Mesenchymal stem cell (in vitro differentiated cells and primary cell): ENCODE data around the gene TNFAIP3.

Experiments
- DNase-seq: peaks from one replicate; pipeline ENCODE4 v3.0.0-alpha.2; 2013
- H2AFZ ChIP-seq: one replicate; pipeline ENCODE4 v1.6.1; 2013; ENCODE audit warnings: low read depth, mild to moderate bottlenecking, control low read depth, inconsistent platforms, low read length, moderate library complexity
- H2AK5ac ChIP-seq: 2 replicates; pipeline ENCODE4 v1.6.1; 2013; ENCODE audit warnings: low read length, moderate library complexity, mild to moderate bottlenecking, inconsistent platforms; ENCODE audit not compliant: severe bottlenecking
- H2BK120ac ChIP-seq: one replicate; pipeline ENCODE4 v1.6.1; 2013; ENCODE audit warnings: low read depth, mild to moderate bottlenecking, inconsistent platforms, low read length, moderate library complexity
- H2BK12ac ChIP-seq, 2 experiments: one replicate each; pipeline ENCODE4 v1.6.1; 2013; ENCODE audit warnings: inconsistent platforms in 2 of 2, low read length in 2 of 2, mild to moderate bottlenecking in 2 of 2, moderate library complexity in 2 of 2, control low read depth in 1 of 2
- H2BK15ac ChIP-seq: one replicate; pipeline ENCODE4 v1.6.1; 2013; ENCODE audit warnings: mild to moderate bottlenecking, low read depth, inconsistent platforms; ENCODE audit not compliant: poor library complexity, severe bottlenecking
- H2BK5ac ChIP-seq: 2 replicates; pipeline ENCODE4 v1.6.1; 2013; ENCODE audit warnings: low read depth, mild to moderate bottlenecking, low read length, control low read depth, inconsistent platforms; ENCODE audit not compliant: poor library complexity, severe bottlenecking
- H3K14ac ChIP-seq, 2 experiments: one replicate each; pipeline ENCODE4 v1.6.1; 2013; ENCODE audit warnings: inconsistent platforms in 2 of 2, low read length in 2 of 2, control low read depth in 1 of 2, mild to moderate bottlenecking in 1 of 2, moderate library complexity in 1 of 2
- H3K18ac ChIP-seq, 2 experiments: one replicate each; pipeline ENCODE4 v1.6.1; 2013; ENCODE audit warnings: inconsistent platforms in 2 of 2, low read length in 2 of 2, control low read depth in 1 of 2, low read depth in 1 of 2, mild to moderate bottlenecking in 1 of 2
- H3K23ac ChIP-seq, 2 experiments: one replicate each; pipeline ENCODE4 v1.6.1; 2013; ENCODE audit warnings: inconsistent platforms in 2 of 2, low read length in 2 of 2, mild to moderate bottlenecking in 2 of 2, moderate library complexity in 2 of 2, control low read depth in 1 of 2
- H3K27ac ChIP-seq: 2 replicates; pipeline ENCODE4 v1.5.1; 2013; ENCODE audit warnings: mild to moderate bottlenecking, moderate library complexity, low read length, control low read depth, inconsistent platforms; ENCODE audit not compliant: poor library complexity, severe bottlenecking
- H3K27me3 ChIP-seq, 2 experiments: 2 replicates each; pipeline versions ENCODE4 v1.6.1 to v1.7.0; 2013; ENCODE audit warnings: low read length in 2 of 2, mild to moderate bottlenecking in 2 of 2, moderate library complexity in 2 of 2, control low read depth in 1 of 2, inconsistent platforms in 1 of 2; ENCODE audit not compliant: control insufficient read depth in 1 of 2, insufficient read depth in 1 of 2
- H3K36me3 ChIP-seq, 2 experiments: 2 replicates each; pipeline versions ENCODE4 v1.6.1 to v1.7.0; 2013; ENCODE audit warnings: low read length in 2 of 2, control low read depth in 1 of 2, inconsistent platforms in 1 of 2, low read depth in 1 of 2, mild to moderate bottlenecking in 1 of 2; ENCODE audit not compliant: insufficient read depth in 2 of 2, control insufficient read depth in 1 of 2
- H3K4ac ChIP-seq, 2 experiments: one replicate each; pipeline ENCODE4 v1.6.1; 2013; ENCODE audit warnings: inconsistent platforms in 2 of 2, low read length in 2 of 2, mild to moderate bottlenecking in 2 of 2, moderate library complexity in 2 of 2, control low read depth in 1 of 2, low read depth in 1 of 2
- H3K4me1 ChIP-seq: 2 replicates; pipeline ENCODE4 v1.6.1; 2013; ENCODE audit warnings: low read depth, low read length, control low read depth; ENCODE audit not compliant: control insufficient read depth, insufficient read depth
- H3K4me2 ChIP-seq: 2 replicates; pipeline ENCODE4 v1.6.1; 2013; ENCODE audit warnings: low read length, mild to moderate bottlenecking, inconsistent platforms; ENCODE audit not compliant: poor library complexity, severe bottlenecking
- H3K4me3 ChIP-seq, 2 experiments: 2 replicates each; pipeline versions ENCODE4 v1.5.1 to v1.7.0; 2013; ENCODE audit warnings: low read length in 2 of 2, mild to moderate bottlenecking in 2 of 2, control low read depth in 1 of 2, low read depth in 1 of 2; ENCODE audit not compliant: insufficient read depth in 1 of 2
- H3K79me1 ChIP-seq: replicated peaks from 2 replicates; pipeline ENCODE4 v1.6.1; 2013; ENCODE audit warnings: mild to moderate bottlenecking, control low read depth, low read length, inconsistent platforms; ENCODE audit not compliant: poor library complexity, severe bottlenecking
- H3K9ac ChIP-seq: 2 replicates; pipeline ENCODE4 v1.7.0; 2013; ENCODE audit warnings: mild to moderate bottlenecking, low read length, moderate library complexity
- H3K9me3 ChIP-seq: 2 replicates; pipeline ENCODE4 v1.7.0; 2013; ENCODE audit warnings: mild to moderate bottlenecking, low read length; ENCODE audit not compliant: control insufficient read depth
- H4K8ac ChIP-seq: one replicate; pipeline ENCODE4 v1.6.1; 2013; ENCODE audit warnings: inconsistent platforms, mild to moderate bottlenecking, low read length, moderate library complexity
- H4K91ac ChIP-seq: one replicate; pipeline ENCODE4 v1.6.1; 2013; ENCODE audit warnings: mild to moderate bottlenecking, low read length, inconsistent platforms
- WGBS: methylation state at CpG from one replicate; pipeline ENCODE4 v1.1.7; 2013; ENCODE audit warnings: mixed read lengths; 5-methylcytosine and 5-hydroxymethylcytosine counted together

TNFAIP3 gene

GRCh38 chr6:137917551-137918325, 50.7 kb downstream of the TNFAIP3 start:
- H3K18ac ChIP-seq: no peak overlapping the region
- no peak overlapping the region for H3K4me3 ChIP-seq
- H3K9ac ChIP-seq: no peak overlapping the region
- H3K9me3 ChIP-seq: peaks cover 9% of the 10 kb centered on the region
- H4K91ac ChIP-seq: no peak overlapping the region
- no peaks in the 10 kb centered on the region for H3K36me3 ChIP-seq
- no peak overlapping the region for H4K8ac ChIP-seq
- no peak overlapping the region for H2BK120ac ChIP-seq
- H3K4me2 ChIP-seq: no peak overlapping the region
- H3K27me3 ChIP-seq: no peaks in the 10 kb centered on the region
- H3K27ac ChIP-seq: no peak overlapping the region
- H2BK5ac ChIP-seq: no peak overlapping the region
- no peak overlapping the region for H2BK15ac ChIP-seq
- no peak overlapping the region for H2BK12ac ChIP-seq
- H3K79me1 ChIP-seq: no peaks in the 10 kb centered on the region
- no peak overlapping the region for H2AK5ac ChIP-seq
- no peak for DNase-seq
- H3K4ac ChIP-seq: no peak overlapping the region
- H3K14ac ChIP-seq: no peak overlapping the region
- H2AFZ ChIP-seq: no peak overlapping the region
- no peaks in the 10 kb centered on the region for H3K4me1 ChIP-seq
- no peak overlapping the region for H3K23ac ChIP-seq
- no CpG with 5 or more reads among the region's 1 CpG for WGBS

DNA sequence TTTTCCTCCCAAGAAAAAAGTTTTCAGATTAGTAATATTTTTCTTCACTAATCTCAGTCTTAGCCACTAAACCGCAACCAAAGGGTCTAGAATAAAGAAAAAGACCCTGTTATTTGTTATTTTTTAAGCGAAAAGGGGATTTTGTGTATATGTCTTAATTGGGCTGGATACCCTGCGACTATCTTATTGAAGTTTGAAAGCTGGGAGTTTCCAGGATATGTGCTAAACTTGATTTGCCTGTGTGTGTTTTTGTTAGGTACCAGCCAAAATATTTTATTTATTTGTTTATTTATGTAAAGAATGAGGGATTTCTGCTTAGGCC, 52.4 kb downstream of the TNFAIP3 start:
- no peak overlapping the region for H2AFZ ChIP-seq
- no peak overlapping the region for H3K18ac ChIP-seq
- H4K8ac ChIP-seq: no peak overlapping the region
- no peaks in the 10 kb centered on the region for H3K4me1 ChIP-seq
- H3K14ac ChIP-seq: no peak overlapping the region
- H2BK5ac ChIP-seq: no peak overlapping the region
- H2BK12ac ChIP-seq: no peak overlapping the region
- H3K36me3 ChIP-seq: no peaks in the 10 kb centered on the region
- DNase-seq: no peak
- H3K27ac ChIP-seq: no peak overlapping the region
- H3K23ac ChIP-seq: no peak overlapping the region
- H2BK120ac ChIP-seq: no peak overlapping the region
- H3K4me3 ChIP-seq: no peak overlapping the region
- H3K27me3 ChIP-seq: no peaks in the 10 kb centered on the region
- no peak overlapping the region for H4K91ac ChIP-seq
- H3K9me3 ChIP-seq: no peaks in the 10 kb centered on the region
- no peak overlapping the region for H3K4me2 ChIP-seq
- no peak overlapping the region for H2BK15ac ChIP-seq
- no peak overlapping the region for H3K9ac ChIP-seq
- H2AK5ac ChIP-seq: no peak overlapping the region
- 97% methylated on average over 3 of the region's 3 CpGs for WGBS
- H3K79me1 ChIP-seq: no peaks in the 10 kb centered on the region
- H3K4ac ChIP-seq: no peak overlapping the region

DNA sequence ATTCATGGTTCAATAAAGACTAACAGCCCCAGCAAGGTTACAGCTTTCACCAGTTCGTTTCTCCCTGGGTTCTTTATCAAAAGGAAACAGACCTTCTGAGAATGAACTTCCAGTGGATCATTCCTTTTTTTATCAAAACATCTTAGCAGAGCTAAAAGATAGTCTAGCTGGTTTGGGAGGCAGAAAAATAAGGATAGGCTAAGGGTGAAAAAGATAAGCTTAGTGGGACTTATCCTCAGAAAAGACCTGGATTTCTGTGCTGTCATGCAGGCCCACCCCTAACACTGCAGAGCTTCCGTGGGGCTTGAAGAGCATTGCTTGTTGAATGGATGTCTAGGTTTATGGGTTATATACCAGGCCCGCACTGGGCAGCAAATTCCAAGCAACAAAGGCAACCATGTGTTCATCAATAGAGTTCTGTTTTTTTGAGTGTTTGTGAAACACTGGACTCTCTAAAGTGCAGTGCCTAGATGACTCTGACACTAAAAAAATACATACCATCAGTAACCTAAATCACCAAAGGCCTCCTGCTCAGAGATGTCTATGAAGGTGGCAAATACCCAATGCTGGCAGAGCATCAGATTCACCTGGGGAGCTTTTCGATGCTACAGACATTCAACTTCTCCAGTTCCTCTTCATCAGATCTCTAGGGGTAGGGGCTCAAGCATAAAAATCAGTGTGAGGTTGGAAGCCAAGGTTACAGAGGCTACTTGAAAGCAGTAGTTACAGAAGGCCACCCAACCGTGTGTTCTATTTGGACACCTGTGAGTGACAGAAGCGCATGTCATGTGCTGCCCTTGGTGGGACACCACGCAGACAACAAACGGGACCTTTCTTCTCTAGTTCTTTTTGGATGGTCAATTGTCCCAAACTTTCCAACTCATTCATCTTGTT, 53.0 kb downstream of the TNFAIP3 start:
- H4K8ac ChIP-seq: no peak overlapping the region
- no peak overlapping the region for H3K4ac ChIP-seq
- H2BK15ac ChIP-seq: no peak overlapping the region
- no peaks in the 10 kb centered on the region for H3K79me1 ChIP-seq
- H3K36me3 ChIP-seq: no peaks in the 10 kb centered on the region
- H3K4me1 ChIP-seq: no peaks in the 10 kb centered on the region
- H3K14ac ChIP-seq: no peak overlapping the region
- H3K18ac ChIP-seq: no peak overlapping the region
- H2BK120ac ChIP-seq: no peak overlapping the region
- H3K27me3 ChIP-seq: no peaks in the 10 kb centered on the region
- WGBS: 88% methylated on average over 8 of the region's 8 CpGs
- no peak overlapping the region for H2BK5ac ChIP-seq
- H3K23ac ChIP-seq: no peak overlapping the region
- no peak overlapping the region for H3K27ac ChIP-seq
- no peak overlapping the region for H3K4me3 ChIP-seq
- H2AFZ ChIP-seq: no peak overlapping the region
- no peak overlapping the region for H2BK12ac ChIP-seq
- H2AK5ac ChIP-seq: no peak overlapping the region
- no peak overlapping the region for H4K91ac ChIP-seq
- no peak for DNase-seq
- H3K9me3 ChIP-seq: no peaks in the 10 kb centered on the region
- no peak overlapping the region for H3K4me2 ChIP-seq
- no peak overlapping the region for H3K9ac ChIP-seq

GRCh38 chr6:137921823-137922222, 54.8 kb downstream of the TNFAIP3 start:
- Histone ChIP-seq H3K27me3 (no peaks in the 10 kb centered on the region), H3K4me1 (peaks cover 6% of the 10 kb centered on the region)
- no peak for DNase-seq

More at GRCh38 chr6:137921823-137922222, 54.8 kb downstream of the TNFAIP3 start:
- no peak overlapping the region for H2BK120ac ChIP-seq
- H3K4me2 ChIP-seq: no peak overlapping the region
- no peak overlapping the region for H2BK15ac ChIP-seq
- H3K23ac ChIP-seq: no peak overlapping the region
- H2AFZ ChIP-seq: no peak overlapping the region
- H4K91ac ChIP-seq: no peak overlapping the region
- H3K9ac ChIP-seq: no peak overlapping the region
- no peak overlapping the region for H4K8ac ChIP-seq
- H3K4me3 ChIP-seq: no peak overlapping the region
- no peaks in the 10 kb centered on the region for H3K79me1 ChIP-seq
- no peak overlapping the region for H2AK5ac ChIP-seq
- H2BK12ac ChIP-seq: no peak overlapping the region
- no peak overlapping the region for H3K4ac ChIP-seq
- 89% methylated on average over 5 of the region's 5 CpGs for WGBS
- no peak overlapping the region for H2BK5ac ChIP-seq
- H3K36me3 ChIP-seq: no peaks in the 10 kb centered on the region
- no peaks in the 10 kb centered on the region for H3K9me3 ChIP-seq
- no peak overlapping the region for H3K27ac ChIP-seq
- H3K18ac ChIP-seq: no peak overlapping the region
- no peak overlapping the region for H3K14ac ChIP-seq
